ENCODE measurements around the gene ZMIZ1. TPM values are rescaled to one million over a fixed set of nuclear protein-coding genes. Genes with fewer than 3 reads are reported as not detected.

Gene ZMIZ1
- polyA plus RNA-seq, 2 of the 4 experiments (the other 2 are of a cell fraction), result 8.1 to 30.3 TPM

DNA sequence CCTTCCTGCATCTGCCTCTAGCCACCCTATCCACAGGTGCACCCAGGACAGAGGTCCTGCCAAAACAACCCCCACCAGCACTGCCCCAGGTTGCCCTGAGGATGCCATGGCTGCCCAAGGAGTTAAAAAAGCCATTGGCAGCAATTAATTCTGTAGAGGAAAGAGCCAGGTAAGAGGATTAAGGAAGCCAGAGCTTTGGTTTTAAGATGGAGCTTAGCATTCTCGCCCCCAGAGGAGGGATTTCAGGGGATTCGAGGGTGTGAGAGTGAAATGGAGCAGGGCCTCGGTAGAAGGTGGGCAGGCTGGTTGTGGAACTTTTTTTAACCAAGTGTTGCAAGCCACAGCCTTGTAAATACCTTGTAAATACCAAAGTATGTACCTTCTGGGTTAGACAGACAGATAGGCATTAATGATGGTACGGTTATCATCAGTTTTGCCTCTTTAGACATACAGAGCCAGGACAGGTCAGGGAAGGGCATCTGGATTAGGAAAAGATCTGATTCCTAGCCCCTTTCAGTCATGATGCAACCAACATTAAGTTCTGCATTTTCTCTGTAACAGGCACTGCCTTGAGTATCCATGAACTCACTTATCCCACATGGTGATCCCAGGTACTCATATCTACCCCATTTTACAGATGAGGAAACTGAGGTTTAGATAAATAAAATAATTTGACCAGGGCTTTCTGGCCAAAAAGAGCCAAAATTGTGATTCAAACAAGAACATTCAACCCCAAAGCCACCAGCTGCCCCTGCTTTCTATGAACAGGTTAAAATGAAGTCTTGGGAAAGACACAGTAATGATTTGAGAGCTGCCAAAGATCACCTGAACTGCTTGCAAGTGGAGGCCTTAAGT, 157.9 kb downstream of the ZMIZ1 start:
- Histone ChIP-seq H3K4me1 (no peaks in the 10 kb centered on the region), H3K4me2 (no peak overlapping the region), H3K27ac (no peak overlapping the region), H3K9me3 (no peaks in the 10 kb centered on the region), H3K4me3 (no peak overlapping the region)
- 82% methylated on average over 4 of the region's 4 CpGs for WGBS (ENCODE audit: missing lambda C conversion rate)
- FAIRE-seq, result no peak
- TF ChIP-seq CBX8 (IDR thresholded peaks at IDR 0.05) (no peak), FOSL2 (IDR thresholded peaks at IDR 0.05) (no peak), FOSL2 (CRISPR knock-in tag; IDR thresholded peaks at IDR 0.05) (no peak), HMGXB4 (CRISPR knock-in tag; IDR thresholded peaks at IDR 0.05; ENCODE audit: borderline replicate concordance) (no peak), RCOR1 (IDR thresholded peaks at IDR 0.05; ENCODE audit: low read depth, low read length) (no peak), EHMT2 (IDR thresholded peaks at IDR 0.05; ENCODE audit: low read depth) (no peak), TFCP2L1 (CRISPR knock-in tag; IDR thresholded peaks at IDR 0.05) (no peak), JUNB (IDR thresholded peaks at IDR 0.05) (no peak), KDM1A (IDR thresholded peaks at IDR 0.05; ENCODE audit: low read depth) (no peak), MAZ (IDR thresholded peaks at IDR 0.05; ENCODE audit: borderline replicate concordance, low read depth, low read length) (no peak), HOXB5 (CRISPR knock-in tag; IDR thresholded peaks at IDR 0.05) (no peak), NPAS2 (CRISPR knock-in tag; IDR thresholded peaks at IDR 0.05; ENCODE audit: borderline replicate concordance) (no peak), SREBF2 (IDR thresholded peaks at IDR 0.05) (no peak), CEBPB (IDR thresholded peaks at IDR 0.05) (no peak), ATOH8 (CRISPR knock-in tag; IDR thresholded peaks at IDR 0.05; ENCODE audit: low read depth) (no peak), EP300 (IDR thresholded peaks at IDR 0.05) (no peak)
- TF ChIP-seq, protein P1, sequence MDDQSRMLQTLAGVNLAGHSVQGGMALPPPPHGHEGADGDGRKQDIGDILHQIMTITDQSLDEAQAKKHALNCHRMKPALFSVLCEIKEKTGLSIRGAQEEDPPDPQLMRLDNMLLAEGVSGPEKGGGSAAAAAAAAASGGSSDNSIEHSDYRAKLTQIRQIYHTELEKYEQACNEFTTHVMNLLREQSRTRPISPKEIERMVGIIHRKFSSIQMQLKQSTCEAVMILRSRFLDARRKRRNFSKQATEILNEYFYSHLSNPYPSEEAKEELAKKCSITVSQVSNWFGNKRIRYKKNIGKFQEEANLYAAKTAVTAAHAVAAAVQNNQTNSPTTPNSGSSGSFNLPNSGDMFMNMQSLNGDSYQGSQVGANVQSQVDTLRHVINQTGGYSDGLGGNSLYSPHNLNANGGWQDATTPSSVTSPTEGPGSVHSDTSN (IDR thresholded peaks at IDR 0.05), result no peak
- POLR2A ChIA-PET, result no interaction called here
- no peak for ATAC-seq
- CTCF ChIA-PET, result no interaction called here
- no peak for DNase-seq (ENCODE audit: low read depth in 1 of 2, low spot score in 1 of 2)

GRCh38 chr10:79229071-79229541, 160.3 kb downstream of the ZMIZ1 start:
- ATAC-seq, result no peak
- ChIA-PET CTCF (interaction anchor here (0.6 to 1.1 kb wide), 3 partner anchors 33 to 1183 kb away, joined by 3 read pairs; no protein-coding TSS in a partner anchor), POLR2A (no interaction called here)
- FAIRE-seq, result no peak
- H3K9me3 ChIP-seq, result no peaks in the 10 kb centered on the region
- H3K4me3 ChIP-seq, result no peak overlapping the region
- no peak for TF ChIP-seq ZFP36 (IDR thresholded peaks at IDR 0.05; ENCODE audit: borderline replicate concordance, partially characterized antibody)
- no peak for TF ChIP-seq HES2 (IDR thresholded peaks at IDR 0.05)
- TF ChIP-seq KDM1A (IDR thresholded peaks at IDR 0.05; ENCODE audit: low read depth), result no peak
- TF ChIP-seq MYC (IDR thresholded peaks at IDR 0.05; ENCODE audit: borderline replicate concordance, low read length), result no peak
- TF ChIP-seq NFE2L2 (conservative IDR thresholded peaks at IDR 0.05; ENCODE audit: low read length), result no peak
- TF ChIP-seq, protein P2, sequence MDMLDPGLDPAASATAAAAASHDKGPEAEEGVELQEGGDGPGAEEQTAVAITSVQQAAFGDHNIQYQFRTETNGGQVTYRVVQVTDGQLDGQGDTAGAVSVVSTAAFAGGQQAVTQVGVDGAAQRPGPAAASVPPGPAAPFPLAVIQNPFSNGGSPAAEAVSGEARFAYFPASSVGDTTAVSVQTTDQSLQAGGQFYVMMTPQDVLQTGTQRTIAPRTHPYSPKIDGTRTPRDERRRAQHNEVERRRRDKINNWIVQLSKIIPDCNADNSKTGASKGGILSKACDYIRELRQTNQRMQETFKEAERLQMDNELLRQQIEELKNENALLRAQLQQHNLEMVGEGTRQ (IDR thresholded peaks at IDR 0.05), result no peak
- TF ChIP-seq RCOR1 (IDR thresholded peaks at IDR 0.05; ENCODE audit: low read depth, low read length), result no peak
- TF ChIP-seq CHD4 (IDR thresholded peaks at IDR 0.05; ENCODE audit: borderline replicate concordance), result no peak
- TF ChIP-seq JUN (IDR thresholded peaks at IDR 0.05), result no peak
- TF ChIP-seq ZC3H11A (IDR thresholded peaks at IDR 0.05), result no peak
- no peak for TF ChIP-seq GATA3 (IDR thresholded peaks at IDR 0.05; ENCODE audit: borderline replicate concordance)
- no peak for TF ChIP-seq CTCF (IDR thresholded peaks at IDR 0.05)
- TF ChIP-seq HOXB13 (CRISPR knock-in tag; IDR thresholded peaks at IDR 0.05; ENCODE audit: low read depth), result no peak
- H3K4me1 ChIP-seq, result peaks cover 9% of the 10 kb centered on the region; the same call in 2 of the 3 replicates
- WGBS (ENCODE audit: missing lambda C conversion rate), result 77% methylated on average over 3 of the region's 5 CpGs
- DNase-seq (ENCODE audit: low read depth in 1 of 2, low spot score in 1 of 2), result no peak
- no peak overlapping the region for H3K27ac ChIP-seq
- no peak overlapping the region for H3K4me2 ChIP-seq
